Body of pancreas (tissue), 4 donors: ENCODE measurements around the gene ANKRD44.

Experiments
- CTCF ChIP-seq, 7 experiments: fragments of 450-650 bp in 4 of 7; fragments of 200-600 bp in 3 of 7; sonication (generic) in 3 of 7; IDR thresholded peaks; one replicate each; pipeline ENCODE4 v1.5.1; 2016 to 2019; ENCODE audit warnings: antibody characterized with exemption in 7 of 7
- POLR2A ChIP-seq, 3 donors: fragments of 450-650 bp; IDR thresholded peaks; one replicate each; pipeline ENCODE4 v1.6.1; 2016; ENCODE audit warnings: antibody characterized with exemption in 3 of 3, mild to moderate bottlenecking in 2 of 3

DNA sequence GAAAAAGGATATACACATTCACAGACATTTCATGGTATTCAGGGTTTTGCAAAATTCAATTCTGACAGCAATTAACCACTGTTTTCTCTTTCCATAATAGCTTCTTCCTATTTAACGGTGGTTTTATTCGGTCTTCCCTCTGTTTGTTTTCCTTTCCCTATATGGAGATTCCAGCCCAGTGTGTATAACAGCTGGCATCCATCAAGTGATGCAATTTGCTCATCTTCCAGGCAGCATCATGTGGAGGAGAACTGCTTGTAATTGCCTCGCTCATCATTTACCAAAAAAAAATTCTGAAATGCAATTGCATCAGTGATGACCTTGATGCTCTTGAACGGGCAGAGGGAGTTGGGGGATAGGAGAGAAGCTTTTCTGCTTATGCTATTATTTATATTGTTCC lies 218.1 kb downstream of the ANKRD44 start:
- TF ChIP-seq POLR2A (IDR thresholded peaks at IDR 0.05) = no peak
- no peak for TF ChIP-seq CTCF (IDR thresholded peaks at IDR 0.05)
